Measurements from ENCODE around the gene ZFYVE19.

Gene ZFYVE19

GRCh38 chr15:40815042-40815698 lies 8.3 kb downstream of the ZFYVE19 start:
- no peak for DNase-seq

- DNase-seq, result no peak
Measured at GRCh38 chr15:40819048-40819447, 12.2 kb downstream of the ZFYVE19 start.

- DNase-seq, result no peak
Measured at GRCh38 chr15:40821195-40821594, 14.3 kb downstream of the ZFYVE19 start.

GRCh38 chr15:40823572-40824343 lies 16.9 kb downstream of the ZFYVE19 start:
- DNase-seq, result no peak

GRCh38 chr15:40825661-40826422 lies 19.0 kb downstream of the ZFYVE19 start:
- no peak for DNase-seq

GRCh38 chr15:40826423-40827075 lies 19.7 kb downstream of the ZFYVE19 start:
- no peak for DNase-seq

- no peak for DNase-seq
Measured at GRCh38 chr15:40828447-40829036, 21.7 kb downstream of the ZFYVE19 start, which contains the start of gene PPP1R14D. PPP1R14D (minus strand) TSS chr15:40828708; CDS start chr15:40828641, 67 bp downstream.

- DNase-seq, result no peak
Measured at GRCh38 chr15:40829115-40829514, 22.2 kb downstream of the ZFYVE19 start.

- DNase-seq, result no peak
Measured at GRCh38 chr15:40830884-40831283, 24.0 kb downstream of the ZFYVE19 start.

GRCh38 chr15:40831861-40832260 lies 25.0 kb downstream of the ZFYVE19 start:
- DNase-seq, result no peak

- DNase-seq, result no peak
Measured at GRCh38 chr15:40832903-40833302, 26.0 kb downstream of the ZFYVE19 start.

GRCh38 chr15:40836020-40836419 lies 29.1 kb downstream of the ZFYVE19 start:
- DNase-seq, result no peak

GRCh38 chr15:40838756-40839155 lies 31.9 kb downstream of the ZFYVE19 start:
- no peak for DNase-seq

GRCh38 chr15:40841741-40842140 lies 34.9 kb downstream of the ZFYVE19 start:
- no peak for DNase-seq

- DNase-seq, result no peak
Measured at GRCh38 chr15:40843261-40843884, 36.5 kb downstream of the ZFYVE19 start.

GRCh38 chr15:40843885-40844695 lies 37.2 kb downstream of the ZFYVE19 start, which contains the start of gene SPINT1:
SPINT1 (plus strand) TSS chr15:40844048; CDS start chr15:40844555, 507 bp downstream.
- DNase-seq, result no peak

GRCh38 chr15:40844696-40845030 lies 37.8 kb downstream of the ZFYVE19 start:
- no peak for DNase-seq

GRCh38 chr15:40845036-40845435 lies 38.1 kb downstream of the ZFYVE19 start:
- no peak for DNase-seq

- DNase-seq, result no peak
Measured at GRCh38 chr15:40845511-40846284, 38.8 kb downstream of the ZFYVE19 start.

GRCh38 chr15:40846841-40847222 lies 39.9 kb downstream of the ZFYVE19 start:
- no peak for DNase-seq
